ENCODE measurements around the gene PABPC3. TPM values are rescaled to one million over a fixed set of nuclear protein-coding genes. Genes with fewer than 3 reads are reported as not detected.

PABPC3 gene
- total RNA-seq, 2 donors from 2014 or later = 0.14 to 0.23 TPM

Other genes starting within 250 kb of the PABPC3 start
- gene AMER2, start 76.2 kb downstream of the PABPC3 start, total RNA-seq = not detected
- gene MTMR6, start 191.4 kb downstream of the PABPC3 start, total RNA-seq = 10 to 100 TPM; 23.5 to 24.5 TPM
- gene NUP58, start 205.5 kb downstream of the PABPC3 start, total RNA-seq = 10 to 100 TPM; 35.1 to 35.9 TPM

All from posterior vena cava (tissue), 2 donors.